Upper lobe of left lung (tissue), 4 donors: Measurements from ENCODE around the gene SLC7A6OS.

Source experiments
- CTCF ChIP-seq, 6 experiments: fragments of 450-650 bp in 4 of 6; fragments of 200-600 bp in 2 of 6; sonication (generic) in 2 of 6; IDR thresholded peaks; one replicate each; pipeline ENCODE4 v1.5.1; 2016 to 2019; ENCODE audit warnings: antibody characterized with exemption in 6 of 6
- POLR2A ChIP-seq, 4 donors: fragments of 450-650 bp; IDR thresholded peaks; one replicate each; pipeline ENCODE4 v1.5.1; 2016 to 2017; ENCODE audit warnings: antibody characterized with exemption in 4 of 4, mild to moderate bottlenecking in 2 of 4
- POLR2AphosphoS5 ChIP-seq, 2 donors: sonication (generic); formaldehyde crosslinking; IDR thresholded peaks; one replicate each; pipeline ENCODE4 v1.5.1; 2017; ENCODE audit warnings: antibody characterized with exemption in 2 of 2

GRCh38 chr16:68335175-68335574, 24.4 kb upstream of the SLC7A6OS start:
- TF ChIP-seq CTCF (IDR thresholded peaks at IDR 0.05) = no peak
- TF ChIP-seq POLR2A (IDR thresholded peaks at IDR 0.05) = no peak
- TF ChIP-seq POLR2AphosphoS5 (IDR thresholded peaks at IDR 0.05) = no peak
